HepG2 (cell line): ENCODE data around the gene TEF. TPM values are rescaled to one million over a fixed set of nuclear protein-coding genes. Genes with fewer than 3 reads are reported as not detected.

ENCODE experiments used
- ATAC-seq: fragments of 200-7000 bp; cut with Tn5 transposase; 3 replicates; pipeline ENCODE4 v1.9.1; 2020; ENCODE audit warnings: mild to moderate bottlenecking, moderate library complexity
- BruUV-seq: library from RNA; stranded (reverse); fragments of 400-500 nt; replicated peaks from 2 replicates; lab custom pipeline; 2021; lab: Mats Ljungman, UMichigan
- CTCF ChIA-PET: fragments of 300-600 bp; formaldehyde crosslinking; extraction: SDS; loops from one replicate; lab custom pipeline; 2021; ENCODE audit warnings: low total read pairs, inconsistent platforms, low intra/inter-chr PET ratio; lab: Yijun Ruan, JAX
- POLR2A ChIA-PET: fragments of 350-600 bp; sonication (Branson Sonifier 250); formaldehyde crosslinking; loops from one replicate; lab custom pipeline; 2020; ENCODE audit warnings: antibody characterized with exemption, inconsistent platforms; lab: Yijun Ruan, JAX
- DNase-seq: peaks from one replicate; pipeline ENCODE4 v3.0.0-alpha.2; 2015; ENCODE audit warnings: low spot score
- FAIRE-seq: peaks from 3 replicates; lab custom pipeline; 2011; peaks lifted over from hg19 to GRCh38; lab: Jason Lieb, UNC
- H2AFZ ChIP-seq: one replicate; pipeline ENCODE4 v1.6.1; 2011; ENCODE audit warnings: low read length, inconsistent platforms
- H3K27ac ChIP-seq: fragments of 300-600 bp; 3 replicates; pipeline ENCODE4 v1.8.0; 2011; ENCODE audit warnings: mixed run types, mild to moderate bottlenecking, mixed read lengths, low read length, inconsistent platforms; ENCODE audit not compliant: insufficient read depth; ENCODE audit errors: extremely low read length
- H3K27me3 ChIP-seq, 2 experiments: fragments of 200-600 bp in 1 of 2; 2 replicates in 1 of 2; 3 replicates in 1 of 2; pipeline versions ENCODE4 v1.6.0 to v1.8.0; 2011; ENCODE audit warnings: low read length in 2 of 2, mild to moderate bottlenecking in 2 of 2, moderate library complexity in 2 of 2, inconsistent platforms in 1 of 2; ENCODE audit not compliant: insufficient read depth in 2 of 2, control insufficient read depth in 1 of 2
- H3K36me3 ChIP-seq, 2 experiments: fragments of 200-600 bp in 1 of 2; replicated peaks in 1 of 2; 2 replicates in 1 of 2; 3 replicates in 1 of 2; pipeline versions ENCODE4 v1.5.1 to v1.8.0; 2011; ENCODE audit warnings: low read length in 2 of 2, inconsistent platforms in 1 of 2; ENCODE audit not compliant: insufficient read depth in 2 of 2, control insufficient read depth in 1 of 2
- H3K4me1 ChIP-seq: 2 replicates; pipeline ENCODE4 v1.5.1; 2012; ENCODE audit warnings: low read length, inconsistent platforms; ENCODE audit not compliant: insufficient read depth
- H3K4me2 ChIP-seq: 2 replicates; pipeline ENCODE4 v1.6.0; 2011; ENCODE audit warnings: low read depth, low read length, inconsistent platforms
- H3K4me3 ChIP-seq, 3 experiments: fragments of 200-600 bp in 1 of 3; sonication (generic), shearing (Covaris generic) in 1 of 3; replicated peaks in 1 of 3; 2 replicates each; pipeline ENCODE4 v1.5.1; 2011 to 2016; ENCODE audit warnings: low read length in 3 of 3, inconsistent platforms in 2 of 3, low read depth in 2 of 3, mild to moderate bottlenecking in 2 of 3, control low read depth in 1 of 3, mixed read lengths in 1 of 3; ENCODE audit not compliant: insufficient read depth in 1 of 3
- H3K79me2 ChIP-seq: one replicate; pipeline ENCODE4 v1.6.1; 2011; ENCODE audit warnings: low read length, inconsistent platforms; ENCODE audit not compliant: insufficient read depth
- H3K9ac ChIP-seq: 2 replicates; pipeline ENCODE4 v1.6.0; 2011; ENCODE audit warnings: mild to moderate bottlenecking, low read depth, low read length, inconsistent platforms; ENCODE audit not compliant: insufficient read depth
- H3K9me3 ChIP-seq: 2 replicates; pipeline ENCODE4 v1.5.1; 2012; ENCODE audit warnings: mild to moderate bottlenecking, low read length
- H4K20me1 ChIP-seq: 2 replicates; pipeline ENCODE4 v1.6.0; 2011; ENCODE audit warnings: inconsistent platforms, mild to moderate bottlenecking, low read length, moderate library complexity; ENCODE audit not compliant: insufficient read depth
- ASH2L ChIP-seq: fragments of 300-600, 200-600 bp; sonication (generic); IDR thresholded peaks from 2 replicates; pipeline ENCODE4 v1.7.0; 2017; ENCODE audit warnings: low read depth, mild to moderate bottlenecking, moderate library complexity, mixed read lengths, low read length; ENCODE audit not compliant: insufficient read length
- ATM ChIP-seq: fragments of 450-650 bp; IDR thresholded peaks from 2 replicates; pipeline ENCODE4 v1.7.1; 2017; ENCODE audit warnings: mild to moderate bottlenecking, borderline replicate concordance
- CENPBD1 ChIP-seq: sonication (generic); formaldehyde crosslinking; IDR thresholded peaks from 2 replicates; pipeline ENCODE4 v1.8.0; 2022; ENCODE audit warnings: missing genetic modification reagents, low read depth, mild to moderate bottlenecking, borderline replicate concordance
- ELF3 ChIP-seq: IDR thresholded peaks from 2 replicates; pipeline ENCODE4 v1.6.1; 2016; ENCODE audit warnings: missing genetic modification reagents, missing compliant biosample characterization
- GLI4 ChIP-seq: sonication (generic); formaldehyde crosslinking; IDR thresholded peaks from 2 replicates; pipeline ENCODE4 v1.5.1; 2020; ENCODE audit warnings: missing genetic modification reagents, mild to moderate bottlenecking, moderate library complexity, borderline replicate concordance
- JUN ChIP-seq: sonication (generic); formaldehyde crosslinking; IDR thresholded peaks from 2 replicates; pipeline ENCODE4 v1.4.0; 2020; ENCODE audit warnings: mild to moderate bottlenecking, missing genetic modification reagents
- JUND ChIP-seq: sonication (generic); formaldehyde crosslinking; IDR thresholded peaks from 2 replicates; pipeline ENCODE4 v1.8.0; 2022; ENCODE audit warnings: mild to moderate bottlenecking, missing genetic modification reagents
- KLF12 ChIP-seq: sonication (generic); formaldehyde crosslinking; IDR thresholded peaks from 2 replicates; pipeline ENCODE4 v1.4.0; 2020; ENCODE audit warnings: missing genetic modification reagents, borderline replicate concordance
- MLXIP ChIP-seq: sonication (generic); formaldehyde crosslinking; IDR thresholded peaks from 2 replicates; pipeline ENCODE4 v1.9.0; 2021; ENCODE audit warnings: missing genetic modification reagents, borderline replicate concordance
- NFIB ChIP-seq: sonication (generic); formaldehyde crosslinking; IDR thresholded peaks from 2 replicates; pipeline ENCODE4 v1.9.0; 2021; ENCODE audit warnings: missing genetic modification reagents, mild to moderate bottlenecking, borderline replicate concordance
- SALL2 ChIP-seq: sonication (generic); formaldehyde crosslinking; IDR thresholded peaks from 2 replicates; pipeline ENCODE4 v1.8.1; 2023; ENCODE audit warnings: mild to moderate bottlenecking, missing genetic modification reagents, inconsistent platforms
- ZEB1 ChIP-seq: IDR thresholded peaks from 2 replicates; pipeline ENCODE4 v1.6.1; 2012; ENCODE audit warnings: mild to moderate bottlenecking, low read depth, inconsistent platforms; ENCODE audit not compliant: insufficient replicate concordance
- ZNF234 ChIP-seq: sonication (generic); formaldehyde crosslinking; conservative IDR thresholded peaks from 2 replicates; pipeline ENCODE4 v1.5.1; 2020; ENCODE audit warnings: mild to moderate bottlenecking, missing genetic modification reagents
- ZNF501 ChIP-seq: sonication (generic); formaldehyde crosslinking; IDR thresholded peaks from 2 replicates; pipeline ENCODE4 v1.5.1; 2020; ENCODE audit warnings: mild to moderate bottlenecking, moderate library complexity, missing genetic modification reagents
- ZNF660 ChIP-seq: sonication (generic); formaldehyde crosslinking; IDR thresholded peaks from 2 replicates; pipeline ENCODE4 v1.5.1; 2020; ENCODE audit warnings: mild to moderate bottlenecking, low read depth, missing genetic modification reagents, borderline replicate concordance
- ZNF781 ChIP-seq: sonication (generic); formaldehyde crosslinking; IDR thresholded peaks from 2 replicates; pipeline ENCODE4 v1.5.1; 2020; ENCODE audit warnings: borderline replicate concordance, mild to moderate bottlenecking, missing genetic modification reagents; ENCODE audit errors: not compliant biosample characterization
- WGBS: methylation state at CpG from one replicate; pipeline ENCODE4 v1.1.6; 2017; ENCODE audit warnings: low lambda C conversion rate; 5-methylcytosine and 5-hydroxymethylcytosine counted together
- in situ Hi-C: cut with HindIII; loops from 2 replicates; pipeline ENCODE4 v1.10.0; 2017; ENCODE audit warnings: low pct_unique_long_range_greater_than_20kb; ENCODE audit not compliant: extremely low pct_ligation_motif_present
- intact Hi-C: fragments of 100-400 bp; cut with micrococcal nuclease; formaldehyde crosslinking; loops from one replicate; pipeline ENCODE4 v1.10.0; 2022; ENCODE audit not compliant: unreplicated experiment
- polyA plus RNA-seq, 8 experiments: library from polyadenylated mRNA; depleted of rRNA in 3 of 8; stranded (reverse) in 7 of 8; unstranded in 1 of 8; fragments of >200 nt; fragmentation: Illumina TruSeq in 4 of 8; extraction: Trizol in 4 of 8; gene quantifications; 2 replicates each; pipeline versions ENCODE4 v1.2.1 to v1.2.3, GENCODE V29; 2011 to 2016; ENCODE audit warnings: low read depth in 4 of 8, missing spikeins in 1 of 8, mixed read lengths in 1 of 8; ENCODE audit not compliant: insufficient read depth in 1 of 8
- total RNA-seq, 5 experiments: library from RNA; depleted of rRNA; stranded (reverse); fragments of >200 nt; fragmentation: Illumina TruSeq; extraction: Trizol; gene quantifications; 2 replicates each; pipeline ENCODE4 v1.2.3, GENCODE V29; 2016; ENCODE audit warnings: low read depth in 1 of 5
- TF ChIP-seq, protein P1 (sequence below): sonication (generic); formaldehyde crosslinking; IDR thresholded peaks from 2 replicates; pipeline ENCODE4 v1.5.1; 2020; ENCODE audit warnings: missing genetic modification reagents, mild to moderate bottlenecking, borderline replicate concordance

Gene TEF
- total and polyA plus RNA-seq, 2 of the 13 experiments (the other 11 are each of a cell fraction or from before 2014, with no cell fraction given): 7.6 to 11.2 TPM

DNA sequence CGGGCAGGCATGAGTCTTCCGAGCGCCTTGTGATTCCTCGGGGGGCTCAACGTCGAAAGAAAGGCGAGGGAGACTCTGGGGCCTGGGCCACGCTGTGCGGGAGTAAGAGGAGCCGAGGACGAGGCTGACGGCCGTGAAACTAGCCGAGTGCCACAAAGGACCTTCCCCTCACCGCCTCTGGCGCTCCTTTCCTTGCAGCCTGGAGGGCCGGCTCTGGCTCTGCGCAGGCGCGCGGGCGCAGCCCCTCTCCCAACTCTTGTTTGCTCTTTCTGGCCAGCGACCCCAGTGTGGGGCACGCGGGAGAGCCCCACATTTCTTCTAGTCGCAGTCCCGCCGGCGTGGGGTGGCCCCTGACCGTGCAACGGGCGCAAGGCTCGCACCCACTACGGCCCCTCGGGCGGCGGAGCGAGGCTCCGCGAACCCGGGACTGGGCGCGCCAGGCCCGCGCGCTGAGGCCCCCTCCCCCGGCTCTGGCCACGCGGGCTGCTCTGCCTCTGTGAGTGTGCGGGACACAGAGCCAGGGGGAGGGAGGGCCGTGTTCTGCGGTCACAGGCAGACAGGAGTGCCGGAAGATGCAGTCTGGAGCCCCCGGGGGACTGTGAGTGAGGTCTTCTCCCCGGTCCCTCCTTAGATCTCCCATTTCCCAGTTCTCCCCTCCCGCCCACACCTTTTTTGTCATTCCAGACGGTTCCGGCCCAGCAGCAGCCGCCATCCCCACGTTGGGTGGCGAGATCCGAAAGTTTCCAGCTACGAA is 65.9 kb downstream of the TEF start:
- peak overlapping the region; percentile 89 to 97 (median 90) for H3K4me3 ChIP-seq
- no peak for TF ChIP-seq CENPBD1
- TF ChIP-seq KLF12 (CRISPR knock-in tag): 0 out of 2 replicates have a peak, but pooled peaks have one; percentile 25
- no peak for TF ChIP-seq SALL2 (CRISPR knock-in tag)
- TF ChIP-seq ZNF660 (CRISPR knock-in tag): no peak
- no peak for TF ChIP-seq ZNF234 (CRISPR knock-in tag)
- peak; percentile 12 for TF ChIP-seq ASH2L
- TF ChIP-seq ZEB1: no peak
- no peak for TF ChIP-seq ELF3
- TF ChIP-seq ZNF501 (CRISPR knock-in tag): no peak
- no peak for TF ChIP-seq GLI4 (CRISPR knock-in tag)
- TF ChIP-seq ZNF781 (CRISPR knock-in tag): no peak
- TF ChIP-seq, protein P1, sequence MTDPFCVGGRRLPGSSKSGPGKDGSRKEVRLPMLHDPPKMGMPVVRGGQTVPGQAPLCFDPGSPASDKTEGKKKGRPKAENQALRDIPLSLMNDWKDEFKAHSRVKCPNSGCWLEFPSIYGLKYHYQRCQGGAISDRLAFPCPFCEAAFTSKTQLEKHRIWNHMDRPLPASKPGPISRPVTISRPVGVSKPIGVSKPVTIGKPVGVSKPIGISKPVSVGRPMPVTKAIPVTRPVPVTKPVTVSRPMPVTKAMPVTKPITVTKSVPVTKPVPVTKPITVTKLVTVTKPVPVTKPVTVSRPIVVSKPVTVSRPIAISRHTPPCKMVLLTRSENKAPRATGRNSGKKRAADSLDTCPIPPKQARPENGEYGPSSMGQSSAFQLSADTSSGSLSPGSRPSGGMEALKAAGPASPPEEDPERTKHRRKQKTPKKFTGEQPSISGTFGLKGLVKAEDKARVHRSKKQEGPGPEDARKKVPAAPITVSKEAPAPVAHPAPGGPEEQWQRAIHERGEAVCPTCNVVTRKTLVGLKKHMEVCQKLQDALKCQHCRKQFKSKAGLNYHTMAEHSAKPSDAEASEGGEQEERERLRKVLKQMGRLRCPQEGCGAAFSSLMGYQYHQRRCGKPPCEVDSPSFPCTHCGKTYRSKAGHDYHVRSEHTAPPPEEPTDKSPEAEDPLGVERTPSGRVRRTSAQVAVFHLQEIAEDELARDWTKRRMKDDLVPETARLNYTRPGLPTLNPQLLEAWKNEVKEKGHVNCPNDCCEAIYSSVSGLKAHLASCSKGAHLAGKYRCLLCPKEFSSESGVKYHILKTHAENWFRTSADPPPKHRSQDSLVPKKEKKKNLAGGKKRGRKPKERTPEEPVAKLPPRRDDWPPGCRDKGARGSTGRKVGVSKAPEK: no peak
- no peak for TF ChIP-seq NFIB
- no peak for TF ChIP-seq JUND
- TF ChIP-seq ATM: no peak
- no peak for TF ChIP-seq MLXIP
- TF ChIP-seq JUN (CRISPR knock-in tag): 0 out of 2 replicates have a peak, but pooled peaks have one; percentile 1

More for the DNA sequence above, 65.9 kb downstream of the TEF start:
- DNase-seq (peak; percentile 73), ATAC-seq (peak; percentile 47), FAIRE-seq (no peak)
- H3K9ac ChIP-seq: peak overlapping the region; percentile 99
- WGBS: 0% methylated on average over 22 of the region's 63 CpGs
- in situ Hi-C loops (no loop called here), intact Hi-C loops (loop anchor here (1.0 to 10.0 kb wide), 2 partner anchors 22 to 163 kb away; partner anchors contain the start of genes ACO2 and RANGAP1)
- H3K4me1 ChIP-seq: peaks cover 22% of the 10 kb centered on the region
- ChIA-PET CTCF (no interaction called here), POLR2A (interaction anchor here (0.7 to 5.2 kb wide), 45 partner anchors 10 to 591 kb away, joined by 3 to 122 read pairs (median 4); partner anchors contain the start of genes ACO2, PHF5A, PMM1 and RANGAP1)
- no peaks in the 10 kb centered on the region; a peak in 1 of 5 replicates for H3K27me3 ChIP-seq
- peak overlapping the region; percentile 100 for H3K27ac ChIP-seq
- 0 out of 2 replicates have a peak, but pooled peaks cover 2% of the 10 kb centered on the region for H4K20me1 ChIP-seq
- H3K36me3 ChIP-seq: peaks cover 2 to 4% of the 10 kb centered on the region in 2 experiments; a peak in 1 of 5 replicates
- H2AFZ ChIP-seq: no peak overlapping the region
- BruUV-seq: no TSS peak
- peak overlapping the region; percentile 91 for H3K4me2 ChIP-seq
- H3K79me2 ChIP-seq: peaks cover 43% of the 10 kb centered on the region
- H3K9me3 ChIP-seq: no peaks in the 10 kb centered on the region
